Astrocyte of the cerebellum (primary cell): Measurements from ENCODE around the gene SMCR8.

Source experiments
- DNase-seq: peaks from one replicate; pipeline ENCODE4 v3.0.0-alpha.2; 2011; ENCODE audit warnings: low read depth
- H3K4me3 ChIP-seq: 2 replicates; pipeline ENCODE4 v1.5.1; 2011; ENCODE audit warnings: mild to moderate bottlenecking, low read depth, low read length, moderate library complexity
- CTCF ChIP-seq: IDR thresholded peaks from 2 replicates; pipeline ENCODE4 v1.5.1; 2012; ENCODE audit warnings: low read length, low read depth, moderate library complexity, mild to moderate bottlenecking; ENCODE audit errors: missing control alignments
- in situ Hi-C: cut with HindIII; loops from 2 replicates; pipeline ENCODE4 v1.10.0; 2017; ENCODE audit warnings: low sequenced_read_pairs

Gene SMCR8

GRCh38 chr17:18314731-18315561 is at the start of gene SMCR8, which contains the start of gene TOP3A:
SMCR8 (plus strand) TSS chr17:18315293; CDS start chr17:18315790, 497 bp downstream.
TOP3A (minus strand) TSS chr17:18314994; CDS start chr17:18314778, 216 bp downstream.
- DNase-seq = peak; percentile 95
- peak within 1 kb of the TSS; percentile 93 for H3K4me3 ChIP-seq
- in situ Hi-C loops = no loop called here
- TF ChIP-seq CTCF = no peak

GRCh38 chr17:18267366-18267765 is 47.7 kb upstream of the SMCR8 start:
- no peak for TF ChIP-seq CTCF
- in situ Hi-C loops = no loop called here
- no peak overlapping the region for H3K4me3 ChIP-seq
- DNase-seq = no peak

- H3K4me3 ChIP-seq = no peak overlapping the region
- no peak for DNase-seq
- TF ChIP-seq CTCF = no peak
- in situ Hi-C loops = no loop called here
These were observed 47.0 kb upstream of the SMCR8 start for GRCh38 chr17:18267927-18268711.

- H3K4me3 ChIP-seq = no peak overlapping the region
- in situ Hi-C loops = no loop called here
- no peak for DNase-seq
- no peak for TF ChIP-seq CTCF
These were observed 44.8 kb upstream of the SMCR8 start for GRCh38 chr17:18270046-18270931.

GRCh38 chr17:18277076-18277475 is 38.0 kb upstream of the SMCR8 start:
- H3K4me3 ChIP-seq = no peak overlapping the region
- TF ChIP-seq CTCF = no peak
- no peak for DNase-seq
- in situ Hi-C loops = no loop called here

GRCh38 chr17:18278867-18279266 is 36.2 kb upstream of the SMCR8 start:
- no peak overlapping the region for H3K4me3 ChIP-seq
- in situ Hi-C loops = no loop called here
- DNase-seq = no peak
- no peak for TF ChIP-seq CTCF
